Mucosa of descending colon (tissue), 3 donors: ENCODE measurements around the gene ZBTB6. TPM values are rescaled to one million over a fixed set of nuclear protein-coding genes. Genes with fewer than 3 reads are reported as not detected.
"Not testable (repeated sequence)": the region's sequence is repeated elsewhere in the genome, so short reads cannot be mapped to it uniquely, and the experiment has no call there.

Experiments used
- ATAC-seq: fragments of 200-7000 bp; cut with Tn5 transposase; one replicate; pipeline ENCODE4 v1.9.1; 2020; ENCODE audit warnings: mild to moderate bottlenecking, moderate library complexity
- DNase-seq, 3 donors: peaks; one replicate each; pipeline ENCODE4 v3.0.0-alpha.2; 2020
- H3K36me3 ChIP-seq: fragments of 200-600 bp; one replicate; pipeline ENCODE4 v1.8.0; 2021; ENCODE audit warnings: low read depth, mild to moderate bottlenecking
- H3K4me1 ChIP-seq: fragments of 200-600 bp; one replicate; pipeline ENCODE4 v1.8.0; 2021; ENCODE audit warnings: low read depth, mild to moderate bottlenecking
- H3K4me3 ChIP-seq: fragments of 200-600 bp; one replicate; pipeline ENCODE4 v1.8.0; 2021; ENCODE audit warnings: mild to moderate bottlenecking
- H3K9me3 ChIP-seq: fragments of 200-600 bp; one replicate; pipeline ENCODE4 v1.8.0; 2021; ENCODE audit warnings: mild to moderate bottlenecking
- CTCF ChIP-seq: fragments of 200-600 bp; IDR thresholded peaks from one replicate; pipeline ENCODE4 v1.8.0; 2022; ENCODE audit warnings: antibody characterized with exemption, mild to moderate bottlenecking
- intact Hi-C, 2 donors: fragments of 100-400 bp; cut with DNase I in 1 of 2; cut with micrococcal nuclease in 1 of 2; formaldehyde crosslinking; loops; one replicate each; pipeline versions ENCODE4 v1.11.0 to v1.11.1; 2022; cut with DNase I, micrococcal nuclease
- total RNA-seq, 3 donors: library from RNA; stranded (reverse); fragmentation: NEBNext Ultra II Directional in 2 of 3; extraction: Animal tissue kit (Norgen Biotek cat#: 25700) in 2 of 3; gene quantifications; one replicate each; pipeline versions ENCODE4 v1.2.1 to v1.2.4, GENCODE V29; 2021 to 2023
- donor health status: DM: no; HTN: no; CAD: no; lungs with moderate emphysema.
- donor health status: DM: no; HTN: no; CAD: no.
- donor health status: DM: no; HTN: yes; CAD: no.

ZBTB6 gene
- total RNA-seq, 3 donors from 2014 or later: 6.5 to 8.0 (median 7.9) TPM

GRCh38 chr9:122875523-122875922, 37.6 kb downstream of the ZBTB6 start:
- Histone ChIP-seq H3K9me3 (no peaks in the 10 kb centered on the region), H3K4me3 (no peak overlapping the region), H3K36me3 (peaks cover 12% of the 10 kb centered on the region), H3K4me1 (no peaks in the 10 kb centered on the region)
- ATAC-seq (no peak), DNase-seq (no peak)
- intact Hi-C loops: no loop called here
- TF ChIP-seq CTCF: no peak

- DNase-seq: peak in 1 of 3 donors; percentile 13
- ATAC-seq, H3K4me1 ChIP-seq, H3K9me3 ChIP-seq, H3K36me3 ChIP-seq, intact Hi-C loops, H3K4me3 ChIP-seq: not testable (repeated sequence)
Observed at GRCh38 chr9:122867276-122867675, 45.8 kb downstream of the ZBTB6 start.

- H3K9me3 ChIP-seq: no peaks in the 10 kb centered on the region
- no peaks in the 10 kb centered on the region for H3K4me1 ChIP-seq
- intact Hi-C loops: no loop called here
- no peak for TF ChIP-seq CTCF
- no peaks in the 10 kb centered on the region for H3K36me3 ChIP-seq
- H3K4me3 ChIP-seq: no peak overlapping the region
- no peak for ATAC-seq
- no peak for DNase-seq
Observed at GRCh38 chr9:122866079-122866478, 47.0 kb downstream of the ZBTB6 start.

GRCh38 chr9:122865300-122865699, 47.8 kb downstream of the ZBTB6 start:
- intact Hi-C loops: no loop called here
- no peaks in the 10 kb centered on the region for H3K36me3 ChIP-seq

GRCh38 chr9:122863407-122863806, 49.7 kb downstream of the ZBTB6 start:
- H3K4me3 ChIP-seq: no peak overlapping the region
- ATAC-seq (no peak), DNase-seq (no peak)
- H3K9me3 ChIP-seq: no peaks in the 10 kb centered on the region
- no peaks in the 10 kb centered on the region for H3K36me3 ChIP-seq
- intact Hi-C loops: no loop called here
- no peak for TF ChIP-seq CTCF
- no peaks in the 10 kb centered on the region for H3K4me1 ChIP-seq

More at GRCh38 chr9:122865300-122865699, 47.8 kb downstream of the ZBTB6 start:
- no peak for TF ChIP-seq CTCF
- ATAC-seq (no peak), DNase-seq (no peak)
- no peaks in the 10 kb centered on the region for H3K9me3 ChIP-seq
- H3K4me1 ChIP-seq: no peaks in the 10 kb centered on the region
- no peak overlapping the region for H3K4me3 ChIP-seq

GRCh38 chr9:122860319-122861142, 52.6 kb downstream of the ZBTB6 start:
- DNase-seq (no peak), ATAC-seq (no peak)
- no peaks in the 10 kb centered on the region for H3K36me3 ChIP-seq
- H3K9me3 ChIP-seq: no peaks in the 10 kb centered on the region
- TF ChIP-seq CTCF: no peak
- intact Hi-C loops: no loop called here
- H3K4me1 ChIP-seq: no peaks in the 10 kb centered on the region
- no peak overlapping the region for H3K4me3 ChIP-seq

Other genes starting within 250 kb of the ZBTB6 start
- gene OR1L3, start 238.2 kb downstream of the ZBTB6 start, total RNA-seq: not detected
- not detected for gene OR1L4, start 189.3 kb downstream of the ZBTB6 start, total RNA-seq
- not detected for gene OR1L6, start 171.0 kb downstream of the ZBTB6 start, total RNA-seq
- gene OR5C1, start 124.4 kb downstream of the ZBTB6 start, total RNA-seq: not detected
- not detected for gene OR1K1, start 113.2 kb downstream of the ZBTB6 start, total RNA-seq
- gene PDCL, start 84.7 kb downstream of the ZBTB6 start, total RNA-seq: 10 to 100 TPM; 15.0 to 18.4 (median 17.4) TPM
- gene RC3H2, start 8.0 kb downstream of the ZBTB6 start, total RNA-seq: 10 to 100 TPM; 32.0 to 56.3 (median 33.0) TPM
- gene ZBTB26, start 18.2 kb upstream of the ZBTB6 start, total RNA-seq: 10 to 100 TPM in 1 of 3 donors, 1 to 10 TPM in 2; 5.0 to 11.2 (median 5.1) TPM
- gene RABGAP1, start 27.7 kb upstream of the ZBTB6 start, total RNA-seq: 100 to 1,000 TPM in 1 of 3 donors, 10 to 100 TPM in 2; 54.5 to 130 (median 55.9) TPM
- gene GPR21, start 120.3 kb upstream of the ZBTB6 start, total RNA-seq: 1 to 10 TPM in 2 of 3 donors, under 1 TPM in 1; 0.64 to 3.2 (median 2.6) TPM